Fibroblast of villous mesenchyme (primary cell): ENCODE measurements around the gene GSTM3. TPM values are rescaled to one million over a fixed set of nuclear protein-coding genes. Genes with fewer than 3 reads are reported as not detected.
A peak's percentile ranks its signal among the peaks of the same experiment; 100 is the strongest.

Experiments used
- DNase-seq: peaks from one replicate; pipeline ENCODE4 v3.0.0-alpha.2; 2010; ENCODE audit warnings: low read depth
- H3K4me3 ChIP-seq: 2 replicates; pipeline ENCODE4 v1.5.1; 2011; ENCODE audit warnings: low read depth, mild to moderate bottlenecking, low read length
- total RNA-seq: library from RNA; depleted of rRNA; stranded (reverse); fragments of >200 nt; gene quantifications from 2 replicates; pipeline ENCODE4 v1.2.3, GENCODE V29; 2012
- TF ChIP-seq, protein P1 (sequence below): IDR thresholded peaks from 2 replicates; pipeline ENCODE4 v1.5.1; 2012; ENCODE audit warnings: low read depth, mild to moderate bottlenecking, low read length; ENCODE audit not compliant: insufficient read depth

GSTM3 gene
- total RNA-seq, 1 donor: 104 TPM

GRCh38 chr1:109781806-109782205 is 41.0 kb upstream of the GSTM3 start:
- TF ChIP-seq, protein P1, sequence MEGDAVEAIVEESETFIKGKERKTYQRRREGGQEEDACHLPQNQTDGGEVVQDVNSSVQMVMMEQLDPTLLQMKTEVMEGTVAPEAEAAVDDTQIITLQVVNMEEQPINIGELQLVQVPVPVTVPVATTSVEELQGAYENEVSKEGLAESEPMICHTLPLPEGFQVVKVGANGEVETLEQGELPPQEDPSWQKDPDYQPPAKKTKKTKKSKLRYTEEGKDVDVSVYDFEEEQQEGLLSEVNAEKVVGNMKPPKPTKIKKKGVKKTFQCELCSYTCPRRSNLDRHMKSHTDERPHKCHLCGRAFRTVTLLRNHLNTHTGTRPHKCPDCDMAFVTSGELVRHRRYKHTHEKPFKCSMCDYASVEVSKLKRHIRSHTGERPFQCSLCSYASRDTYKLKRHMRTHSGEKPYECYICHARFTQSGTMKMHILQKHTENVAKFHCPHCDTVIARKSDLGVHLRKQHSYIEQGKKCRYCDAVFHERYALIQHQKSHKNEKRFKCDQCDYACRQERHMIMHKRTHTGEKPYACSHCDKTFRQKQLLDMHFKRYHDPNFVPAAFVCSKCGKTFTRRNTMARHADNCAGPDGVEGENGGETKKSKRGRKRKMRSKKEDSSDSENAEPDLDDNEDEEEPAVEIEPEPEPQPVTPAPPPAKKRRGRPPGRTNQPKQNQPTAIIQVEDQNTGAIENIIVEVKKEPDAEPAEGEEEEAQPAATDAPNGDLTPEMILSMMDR: no peak
- no peak overlapping the region for H3K4me3 ChIP-seq
- peak; percentile 66 for DNase-seq

DNA sequence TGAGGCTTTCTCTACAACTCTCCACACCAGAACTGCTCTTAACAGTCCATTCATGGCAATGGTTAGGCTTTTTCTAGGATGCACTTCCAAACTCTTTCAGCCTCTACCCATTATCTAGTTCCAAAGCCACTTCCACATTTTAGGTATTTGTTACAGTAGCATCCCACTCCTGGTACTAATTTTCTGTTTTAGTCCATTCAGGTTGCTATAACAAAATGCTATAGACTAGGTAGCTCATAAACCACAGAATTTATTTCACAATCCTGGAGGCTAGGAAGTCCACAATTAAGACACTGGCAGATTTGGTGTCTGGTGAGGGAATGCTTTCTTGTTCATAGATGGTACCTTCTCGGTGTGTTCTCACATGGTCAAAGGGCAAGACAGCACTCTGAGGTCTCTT is 40.1 kb upstream of the GSTM3 start:
- peak; percentile 25 for DNase-seq
- TF ChIP-seq, protein P1: no peak
- no peak overlapping the region for H3K4me3 ChIP-seq

- H3K4me3 ChIP-seq: no peak overlapping the region
- TF ChIP-seq, protein P1: no peak
- DNase-seq: no peak
Observed at GRCh38 chr1:109777980-109778625, 37.3 kb upstream of the GSTM3 start.

- TF ChIP-seq, protein P1: no peak
- H3K4me3 ChIP-seq: no peak overlapping the region
- no peak for DNase-seq
Observed at GRCh38 chr1:109777436-109777835, 36.6 kb upstream of the GSTM3 start.

- peak; percentile 84 for DNase-seq
- TF ChIP-seq, protein P1: peak; percentile 96
- no peak overlapping the region for H3K4me3 ChIP-seq
Observed at GRCh38 chr1:109776911-109777310, 36.1 kb upstream of the GSTM3 start.

- TF ChIP-seq, protein P1: no peak
- no peak for DNase-seq
- H3K4me3 ChIP-seq: no peak overlapping the region
Observed at GRCh38 chr1:109776206-109776835, 35.5 kb upstream of the GSTM3 start.
